Activated B cell treated with CpG ODN at 0.5 μM for 24 hours (primary cell): Measurements from ENCODE around the gene ASAP2. TPM values are rescaled to one million over a fixed set of nuclear protein-coding genes. Genes with fewer than 3 reads are reported as not detected.

ENCODE experiments used
- ATAC-seq: fragments of 200-7000 bp; cut with Tn5 transposase; one replicate; pipeline ENCODE4 v1.10.0; 2021; ENCODE audit warnings: low read depth, mild to moderate bottlenecking, moderate library complexity
- CTCF ChIA-PET: fragments of 350-600 bp; sonication (Branson Sonifier 250); formaldehyde crosslinking; loops from one replicate; lab custom pipeline; 2021; ENCODE audit warnings: antibody characterized with exemption; lab: Charles Lee
- POLR2A ChIA-PET: fragments of 350-600 bp; sonication (Branson Sonifier 250); formaldehyde crosslinking; loops from one replicate; lab custom pipeline; 2021; ENCODE audit warnings: antibody characterized with exemption; lab: Charles Lee
- DNase-seq: peaks from one replicate; pipeline ENCODE4 v3.0.0; 2022
- H3K27ac Mint-ChIP-seq: one replicate; pipeline ENCODE4 v1.8.0; 2020; ENCODE audit warnings: mixed read lengths
- H3K27me3 Mint-ChIP-seq: one replicate; pipeline ENCODE4 v1.8.0; 2021; ENCODE audit warnings: mixed read lengths
- H3K36me3 Mint-ChIP-seq: one replicate; pipeline ENCODE4 v1.8.0; 2021; ENCODE audit warnings: low read depth, mixed read lengths
- H3K4me1 Mint-ChIP-seq: one replicate; pipeline ENCODE4 v1.8.0; 2021; ENCODE audit warnings: mixed read lengths
- H3K4me3 Mint-ChIP-seq: one replicate; pipeline ENCODE4 v1.8.0; 2020; ENCODE audit warnings: mild to moderate bottlenecking, mixed read lengths
- H3K9me3 Mint-ChIP-seq: one replicate; pipeline ENCODE4 v1.8.0; 2020; ENCODE audit warnings: mixed read lengths
- intact Hi-C: fragments of 100-400 bp; cut with micrococcal nuclease; formaldehyde crosslinking; loops from one replicate; pipeline ENCODE4 v1.15.1; 2024
- total RNA-seq: library from RNA; stranded (reverse); gene quantifications from 2 replicates; pipeline ENCODE4 v1.2.3, GENCODE V29; 2022
- TF ChIP-seq, protein P1 (sequence below): fragments of 200-600 bp; IDR thresholded peaks from one replicate; pipeline ENCODE4 v1.8.0; 2022; ENCODE audit warnings: antibody characterized with exemption, mild to moderate bottlenecking

The ASAP2 gene
- total RNA-seq, 1 donor from 2014 or later, result not detected

DNA sequence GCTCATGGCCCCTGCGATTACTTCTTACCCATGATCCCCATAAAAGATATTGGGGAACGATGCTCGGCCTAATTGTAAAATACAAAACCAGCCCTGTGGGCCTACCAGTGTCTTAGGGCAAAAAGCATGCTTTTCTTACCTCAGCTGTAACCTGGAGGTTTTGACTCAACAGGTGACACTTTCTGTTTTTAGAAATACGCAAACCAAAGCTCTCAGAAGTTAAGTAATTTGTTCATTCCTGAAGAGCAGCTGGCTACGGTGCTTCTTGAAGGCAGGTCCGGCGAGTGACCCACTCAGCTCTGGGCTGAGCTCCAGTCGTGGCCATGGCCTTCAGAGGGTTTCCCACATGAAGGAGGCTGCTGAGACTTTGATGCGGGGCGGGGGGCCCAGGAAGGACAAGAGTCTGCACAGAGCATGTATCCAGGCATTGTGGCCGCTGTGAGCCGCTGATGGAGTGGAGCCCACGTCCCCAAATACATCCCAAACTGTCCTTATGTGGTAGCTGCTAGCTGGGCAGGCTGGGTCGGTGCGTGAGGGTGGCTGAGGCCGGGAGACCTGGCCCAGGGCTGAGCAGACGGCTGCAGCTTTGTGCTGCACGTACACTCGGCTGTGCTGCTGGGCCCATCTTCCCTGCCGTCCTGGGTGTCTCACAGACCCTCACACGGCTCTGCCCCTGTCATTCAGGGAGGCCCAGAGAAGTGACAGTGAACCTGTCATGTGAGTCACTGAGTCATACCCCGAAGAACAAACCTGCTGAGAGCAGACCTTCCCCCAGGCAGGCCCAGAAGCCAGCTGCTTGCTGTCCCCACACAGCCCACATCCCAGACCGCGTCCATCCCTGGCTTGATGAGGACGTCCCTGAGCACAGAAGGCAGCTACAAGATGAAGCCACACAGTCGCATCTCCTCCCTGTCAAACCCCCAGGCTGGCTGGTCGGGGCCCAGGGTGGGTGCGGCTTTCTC is 182.6 kb downstream of the ASAP2 start:
- Mint-ChIP-seq H3K4me3 (no peak overlapping the region), H3K4me1 (no peaks in the 10 kb centered on the region), H3K36me3 (no peaks in the 10 kb centered on the region), H3K9me3 (no peaks in the 10 kb centered on the region), H3K27ac (no peak overlapping the region), H3K27me3 (no peaks in the 10 kb centered on the region)
- intact Hi-C loops, result no loop called here
- DNase-seq (no peak), ATAC-seq (no peak)
- POLR2A ChIA-PET, result no interaction called here
- CTCF ChIA-PET, result no interaction called here
- TF ChIP-seq, protein P1, sequence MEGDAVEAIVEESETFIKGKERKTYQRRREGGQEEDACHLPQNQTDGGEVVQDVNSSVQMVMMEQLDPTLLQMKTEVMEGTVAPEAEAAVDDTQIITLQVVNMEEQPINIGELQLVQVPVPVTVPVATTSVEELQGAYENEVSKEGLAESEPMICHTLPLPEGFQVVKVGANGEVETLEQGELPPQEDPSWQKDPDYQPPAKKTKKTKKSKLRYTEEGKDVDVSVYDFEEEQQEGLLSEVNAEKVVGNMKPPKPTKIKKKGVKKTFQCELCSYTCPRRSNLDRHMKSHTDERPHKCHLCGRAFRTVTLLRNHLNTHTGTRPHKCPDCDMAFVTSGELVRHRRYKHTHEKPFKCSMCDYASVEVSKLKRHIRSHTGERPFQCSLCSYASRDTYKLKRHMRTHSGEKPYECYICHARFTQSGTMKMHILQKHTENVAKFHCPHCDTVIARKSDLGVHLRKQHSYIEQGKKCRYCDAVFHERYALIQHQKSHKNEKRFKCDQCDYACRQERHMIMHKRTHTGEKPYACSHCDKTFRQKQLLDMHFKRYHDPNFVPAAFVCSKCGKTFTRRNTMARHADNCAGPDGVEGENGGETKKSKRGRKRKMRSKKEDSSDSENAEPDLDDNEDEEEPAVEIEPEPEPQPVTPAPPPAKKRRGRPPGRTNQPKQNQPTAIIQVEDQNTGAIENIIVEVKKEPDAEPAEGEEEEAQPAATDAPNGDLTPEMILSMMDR, result no peak

DNA sequence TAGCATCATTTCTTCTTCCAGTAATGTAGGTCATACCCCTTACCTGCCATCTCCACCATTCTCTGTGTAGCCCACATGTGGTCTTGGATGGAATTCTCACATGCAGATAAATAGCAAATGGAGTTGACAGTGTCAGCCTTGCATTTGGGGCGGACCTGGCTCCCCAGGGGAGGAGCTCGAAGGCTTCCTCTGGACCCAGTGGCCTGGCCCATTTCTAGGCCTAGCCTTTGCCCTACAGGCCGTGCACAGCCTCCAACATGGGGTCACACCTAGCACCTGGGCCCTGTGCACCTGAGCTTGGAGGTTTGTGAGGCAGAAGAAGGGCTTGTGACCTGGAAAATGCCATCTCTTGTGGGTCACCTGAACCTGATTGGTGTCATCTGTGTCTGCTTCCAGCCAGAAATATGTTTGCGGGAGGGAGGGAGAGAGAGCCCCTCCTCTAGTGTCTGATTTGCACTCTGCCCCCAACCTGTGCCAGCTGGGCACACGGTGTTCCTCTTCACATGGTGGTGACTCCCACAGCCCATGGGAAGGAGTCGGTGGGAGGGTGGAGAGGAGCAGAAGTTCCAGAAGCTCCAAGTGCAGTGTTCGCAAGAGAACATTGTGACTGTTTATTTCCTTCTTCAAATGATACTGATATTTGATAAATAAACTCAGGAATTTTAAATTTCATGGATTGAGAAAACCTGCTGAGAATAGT is 183.7 kb downstream of the ASAP2 start:
- H3K36me3 Mint-ChIP-seq, result no peaks in the 10 kb centered on the region
- POLR2A ChIA-PET, result no interaction called here
- DNase-seq (no peak), ATAC-seq (no peak)
- H3K9me3 Mint-ChIP-seq, result no peaks in the 10 kb centered on the region
- H3K27me3 Mint-ChIP-seq, result no peaks in the 10 kb centered on the region
- no peak overlapping the region for H3K4me3 Mint-ChIP-seq
- TF ChIP-seq, protein P1, result no peak
- H3K4me1 Mint-ChIP-seq, result no peaks in the 10 kb centered on the region
- no peak overlapping the region for H3K27ac Mint-ChIP-seq
- intact Hi-C loops, result no loop called here
- CTCF ChIA-PET, result no interaction called here

DNA sequence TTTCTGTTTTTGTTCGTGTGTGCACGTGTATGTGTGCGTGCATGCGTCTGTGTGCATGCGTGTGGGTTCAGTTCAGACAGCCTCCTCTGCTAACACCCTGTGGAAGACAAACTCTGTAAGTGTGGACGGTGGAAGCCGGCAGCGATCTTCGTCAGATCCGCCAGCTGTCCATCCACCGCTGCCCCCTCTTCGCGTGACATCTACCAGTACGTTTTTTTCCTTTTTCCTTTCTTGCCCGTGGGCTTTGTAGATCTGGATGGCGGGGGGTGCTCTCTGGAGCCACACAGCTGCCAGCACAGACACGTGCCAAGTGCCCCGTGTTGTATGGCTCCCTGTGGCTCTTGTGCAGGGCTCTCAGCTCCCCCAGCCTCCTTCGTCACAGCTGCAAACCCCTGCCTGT is 184.4 kb downstream of the ASAP2 start:
- POLR2A ChIA-PET, result no interaction called here
- CTCF ChIA-PET, result no interaction called here
- Mint-ChIP-seq H3K9me3 (no peaks in the 10 kb centered on the region), H3K4me3 (no peak overlapping the region), H3K27me3 (no peaks in the 10 kb centered on the region), H3K36me3 (no peaks in the 10 kb centered on the region), H3K27ac (no peak overlapping the region), H3K4me1 (no peaks in the 10 kb centered on the region)
- DNase-seq, result no peak
- no peak for ATAC-seq
- TF ChIP-seq, protein P1, result no peak
- intact Hi-C loops, result no loop called here

DNA sequence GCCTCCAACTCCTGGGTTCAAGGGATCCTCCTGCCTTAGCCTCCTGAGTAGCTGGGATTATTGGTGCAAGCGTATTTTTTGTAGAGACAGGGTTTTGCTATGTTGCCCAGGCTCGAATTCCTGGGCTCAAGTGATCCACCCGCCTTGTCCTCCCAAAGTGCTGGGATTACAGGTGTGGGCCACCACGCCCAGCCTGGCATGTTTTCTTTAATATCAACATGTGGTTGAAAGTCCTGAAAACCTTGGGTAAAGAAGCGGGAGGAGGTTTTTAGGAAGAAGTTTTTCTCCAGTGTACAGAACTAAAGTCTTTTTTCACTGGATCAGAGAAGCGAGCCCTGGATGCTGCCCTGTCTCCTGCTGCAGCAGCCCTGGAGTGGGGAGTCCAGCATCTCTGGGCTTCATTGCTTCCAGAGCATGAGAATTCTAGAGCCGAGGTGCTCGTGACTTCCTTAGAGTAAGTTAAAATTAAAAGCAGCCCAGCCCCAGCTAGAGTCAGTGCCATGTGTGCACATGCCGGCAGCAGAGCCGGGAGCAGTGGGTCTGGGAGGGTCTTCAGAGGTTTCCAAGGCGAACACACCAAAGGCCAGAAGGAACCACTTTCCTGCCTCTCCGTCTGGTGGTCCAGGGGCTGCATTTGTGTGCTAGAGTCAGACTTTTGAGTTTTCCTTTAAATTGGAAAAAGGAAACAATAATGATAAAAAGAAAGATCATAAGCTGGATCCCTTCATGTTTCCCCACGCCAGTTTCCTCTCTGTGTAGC is 185.5 kb downstream of the ASAP2 start:
- no peak overlapping the region for H3K4me3 Mint-ChIP-seq
- POLR2A ChIA-PET, result no interaction called here
- H3K36me3 Mint-ChIP-seq, result no peaks in the 10 kb centered on the region
- DNase-seq (no peak), ATAC-seq (no peak)
- CTCF ChIA-PET, result no interaction called here
- TF ChIP-seq, protein P1, result no peak
- H3K27me3 Mint-ChIP-seq, result no peaks in the 10 kb centered on the region
- intact Hi-C loops, result no loop called here
- no peaks in the 10 kb centered on the region for H3K4me1 Mint-ChIP-seq
- no peak overlapping the region for H3K27ac Mint-ChIP-seq
- H3K9me3 Mint-ChIP-seq, result no peaks in the 10 kb centered on the region
